Bronchial epithelial cell (primary cell): ENCODE results near the gene SLC27A3. TPM values are rescaled to one million over a fixed set of nuclear protein-coding genes. Genes with fewer than 3 reads are reported as not detected.

Source experiments
- DNase-seq: peaks from one replicate; pipeline ENCODE4 v3.0.0-alpha.2; 2010; ENCODE audit warnings: low read depth
- FAIRE-seq: peaks from 2 replicates; lab custom pipeline; 2011; peaks lifted over from hg19 to GRCh38; lab: Jason Lieb, UNC
- H3K27me3 ChIP-seq: 2 replicates; pipeline ENCODE4 v1.5.1; 2011; ENCODE audit warnings: low read length; ENCODE audit not compliant: control insufficient read depth, insufficient read depth
- H3K36me3 ChIP-seq: 2 replicates; pipeline ENCODE4 v1.5.1; 2011; ENCODE audit warnings: low read length; ENCODE audit not compliant: control insufficient read depth, insufficient read depth
- H3K4me3 ChIP-seq: 2 replicates; pipeline ENCODE4 v1.5.1; 2011; ENCODE audit warnings: mild to moderate bottlenecking, low read depth, low read length, control low read depth
- CTCF ChIP-seq: IDR thresholded peaks from 2 replicates; pipeline ENCODE4 v1.5.1; 2011; ENCODE audit warnings: mild to moderate bottlenecking, moderate library complexity, low read length, control low read depth, inconsistent platforms; ENCODE audit not compliant: insufficient read depth, severe bottlenecking
- total RNA-seq: library from RNA; depleted of rRNA; stranded (reverse); fragments of >200 nt; gene quantifications from 2 replicates; pipeline ENCODE4 v1.2.1, GENCODE V29; 2014

SLC27A3 gene
- total RNA-seq, 1 donor from 2014 or later = 7.4 TPM

- FAIRE-seq = no peak
Observed at GRCh38 chr1:153801028-153801625, 25.9 kb downstream of the SLC27A3 start.

GRCh38 chr1:153801786-153802697, 26.8 kb downstream of the SLC27A3 start:
- H3K27me3 ChIP-seq = no peaks in the 10 kb centered on the region
- FAIRE-seq = no peak
- no peak for DNase-seq
- no peaks in the 10 kb centered on the region for H3K36me3 ChIP-seq
- TF ChIP-seq CTCF = no peak
- no peak overlapping the region for H3K4me3 ChIP-seq

More at GRCh38 chr1:153801028-153801625, 25.9 kb downstream of the SLC27A3 start:
- no peak for TF ChIP-seq CTCF
- H3K4me3 ChIP-seq = no peak overlapping the region
- no peaks in the 10 kb centered on the region for H3K27me3 ChIP-seq
- no peaks in the 10 kb centered on the region for H3K36me3 ChIP-seq
- DNase-seq = no peak

GRCh38 chr1:153803470-153804056, 28.4 kb downstream of the SLC27A3 start:
- no peak for TF ChIP-seq CTCF
- no peak overlapping the region for H3K4me3 ChIP-seq
- FAIRE-seq = no peak
- no peak for DNase-seq
- H3K27me3 ChIP-seq = no peaks in the 10 kb centered on the region
- H3K36me3 ChIP-seq = peaks cover 3% of the 10 kb centered on the region

- Histone ChIP-seq H3K36me3 (peaks cover 3% of the 10 kb centered on the region), H3K4me3 (no peak overlapping the region), H3K27me3 (no peaks in the 10 kb centered on the region)
- FAIRE-seq (no peak), DNase-seq (no peak)
- no peak for TF ChIP-seq CTCF
Observed at GRCh38 chr1:153804112-153804511, 28.9 kb downstream of the SLC27A3 start.

GRCh38 chr1:153805042-153805745, 30.0 kb downstream of the SLC27A3 start:
- H3K36me3 ChIP-seq = peaks cover 6% of the 10 kb centered on the region
- FAIRE-seq (peak; percentile 92), DNase-seq (peak; percentile 83)
- TF ChIP-seq CTCF = no peak
- H3K27me3 ChIP-seq = no peaks in the 10 kb centered on the region
- no peak overlapping the region for H3K4me3 ChIP-seq
